ENCODE results near the gene RS1. TPM values are rescaled to one million over a fixed set of nuclear protein-coding genes. Genes with fewer than 3 reads are reported as not detected.

RS1 gene
- total and polyA plus RNA-seq, 2 of the 4 experiments (the other 2 are of a cell fraction), result not detected

GRCh38 chrX:18692541-18692940, 20.6 kb upstream of the RS1 start:
- BruUV-seq (replicated peaks), result no TSS peak

More at GRCh38 chrX:18692541-18692940, 20.6 kb upstream of the RS1 start:
- H2AK9ac ChIP-seq (replicated peaks; ENCODE audit: low read depth, low read length, poor library complexity), result no peak overlapping the region
- no peak overlapping the region for H2BK5ac ChIP-seq (ENCODE audit: low read depth, low read length, poor library complexity, severe bottlenecking)
- H3K9me3 ChIP-seq (ENCODE audit: control insufficient read depth, insufficient read depth, low read length), result peaks cover 3% of the 10 kb centered on the region; the same call in 1 of the 2 replicates
- H2AK5ac ChIP-seq (ENCODE audit: low read depth, low read length), result no peak overlapping the region
- ATAC-seq (ENCODE audit: low read depth) (no peak), DNase-seq (no peak)
- TF ChIP-seq RAD21 (IDR thresholded peaks at IDR 0.05; ENCODE audit: low read length), result no peak
- no peak for TF ChIP-seq MXI1 (IDR thresholded peaks at IDR 0.05; ENCODE audit: borderline replicate concordance, low read depth, low read length)
- TF ChIP-seq NFE2L2 (IDR thresholded peaks at IDR 0.05; ENCODE audit: low read depth, low read length), result no peak
- TF ChIP-seq POLR2A (IDR thresholded peaks at IDR 0.05; ENCODE audit: low read depth, low read length), result no peak
- no peak for TF ChIP-seq CHD1 (IDR thresholded peaks at IDR 0.05; ENCODE audit: low read depth, low read length)
- no peak for TF ChIP-seq CTCF (conservative IDR thresholded peaks at IDR 0.05; ENCODE audit: low read depth, low read length)
- no peak for TF ChIP-seq ELK1 (IDR thresholded peaks at IDR 0.05; ENCODE audit: borderline replicate concordance, low read depth, low read length)
- TF ChIP-seq MAFK (IDR thresholded peaks at IDR 0.05; ENCODE audit: low read depth, low read length), result no peak
- TF ChIP-seq SMC3 (IDR thresholded peaks at IDR 0.05; ENCODE audit: low read depth, low read length), result no peak
- no peak for TF ChIP-seq RFX5 (IDR thresholded peaks at IDR 0.05; ENCODE audit: low read depth, low read length)
- no peak for TF ChIP-seq CEBPB (IDR thresholded peaks at IDR 0.05; ENCODE audit: low read depth, low read length)
- no peak for TF ChIP-seq FOS (IDR thresholded peaks at IDR 0.05; ENCODE audit: low read depth, low read length)
- no peak for TF ChIP-seq USF2 (IDR thresholded peaks at IDR 0.05; ENCODE audit: low read depth, low read length)
- no peak for TF ChIP-seq MAZ (IDR thresholded peaks at IDR 0.05; ENCODE audit: borderline replicate concordance, low read depth, low read length)
- H2AFZ ChIP-seq (replicated peaks; ENCODE audit: low read length, poor library complexity), result no peak overlapping the region
- no peak overlapping the region for H4K5ac ChIP-seq (ENCODE audit: low read depth, low read length)
- H2BK15ac ChIP-seq (ENCODE audit: low read depth, low read length), result no peak overlapping the region
- H3K4me1 ChIP-seq (ENCODE audit: control insufficient read depth, insufficient read depth, low read length), result no peaks in the 10 kb centered on the region
- no peak overlapping the region for H3K4me2 ChIP-seq (ENCODE audit: low read depth, low read length)
- H3K56ac ChIP-seq (ENCODE audit: extremely low read depth, insufficient read depth, low read length), result no peak overlapping the region
- ChIA-PET CTCF (no interaction called here), POLR2A (ENCODE audit: unreplicated experiment) (no interaction called here)
- no peak overlapping the region for H3K9ac ChIP-seq (ENCODE audit: low read depth, low read length)
- no peak overlapping the region for H3K23ac ChIP-seq (ENCODE audit: low read depth, low read length)
- no peak overlapping the region for H3K18ac ChIP-seq (ENCODE audit: low read depth, low read length)
- H4K8ac ChIP-seq (ENCODE audit: low read depth in 2 of 2, low read length in 2 of 2), result no peak overlapping the region
- no peak overlapping the region for H2BK20ac ChIP-seq (ENCODE audit: low read depth, low read length)
- intact Hi-C loops (cut with micrococcal nuclease) (no loop called here), dilution Hi-C loops (cut with HindIII; ENCODE audit: low sequenced_read_pairs, unreplicated experiment) (no loop called here), in situ Hi-C loops (cut with MboI; ENCODE audit: low sequenced_read_pairs) (no loop called here)
- no peak overlapping the region for H4K91ac ChIP-seq (ENCODE audit: insufficient read depth, low read depth, low read length)
- H3K27ac ChIP-seq (ENCODE audit: insufficient read depth, low read length), result no peak overlapping the region
- no peak overlapping the region for H3K14ac ChIP-seq (replicated peaks; ENCODE audit: low read depth, low read length)
- WGBS, 2 experiments (ENCODE audit: extremely low coverage in 2 of 2, insufficient read length in 1 of 2), result 25% methylated on average over 1 of the region's 4 CpGs; no CpG with 5 or more reads in 1 of the 2 experiments
- H3K79me1 ChIP-seq (ENCODE audit: low read depth in 1 of 2, low read length in 2 of 2), result no peaks in the 10 kb centered on the region
- H3K9me1 ChIP-seq (ENCODE audit: insufficient read depth, low read length), result no peaks in the 10 kb centered on the region
- peaks cover 3% of the 10 kb centered on the region; the same call in 1 of the 2 replicates for H3K27me3 ChIP-seq (ENCODE audit: control insufficient read depth, insufficient read depth, low read length)
- H2BK120ac ChIP-seq (ENCODE audit: low read depth, low read length), result no peak overlapping the region
- no peak overlapping the region for H3K4me3 ChIP-seq (ENCODE audit: insufficient read depth, low read depth, low read length)
- H3K4ac ChIP-seq (ENCODE audit: low read depth, low read length), result no peak overlapping the region
- H3K36me3 ChIP-seq (ENCODE audit: control insufficient read depth, insufficient read depth, low read length), result no peaks in the 10 kb centered on the region
- no peaks in the 10 kb centered on the region for H4K20me1 ChIP-seq (ENCODE audit: insufficient read depth, low read length)

Measured in IMR-90 (cell line).